Measurements from ENCODE around the gene IL20RB. TPM values are rescaled to one million over a fixed set of nuclear protein-coding genes. Genes with fewer than 3 reads are reported as not detected.

The IL20RB gene
- total and polyA plus RNA-seq, 2 of the 13 experiments (the other 11 are each of a cell fraction or from before 2014, with no cell fraction given), result 0.22 to 0.32 TPM

GRCh38 chr3:137013951-137014688 lies 56.3 kb downstream of the IL20RB start (continued):
- TF ChIP-seq ZMAT5 (CRISPR knock-in tag; IDR thresholded peaks at IDR 0.05; ENCODE audit: borderline replicate concordance, low read depth), result no peak
- no peak for TF ChIP-seq TIGD3 (CRISPR knock-in tag; IDR thresholded peaks at IDR 0.05; ENCODE audit: borderline replicate concordance)
- TF ChIP-seq ZNF501 (CRISPR knock-in tag; IDR thresholded peaks at IDR 0.05), result peak; percentile 76
- no peak for TF ChIP-seq TP53 (CRISPR knock-in tag; conservative IDR thresholded peaks at IDR 0.05)
- no peak for TF ChIP-seq EED (CRISPR knock-in tag; IDR thresholded peaks at IDR 0.05)
- TF ChIP-seq TAF15 (IDR thresholded peaks at IDR 0.05; ENCODE audit: low read depth, low read length, poor library complexity, severe bottlenecking), result no peak
- TF ChIP-seq HMGA1 (CRISPR knock-in tag; conservative IDR thresholded peaks at IDR 0.05), result no peak
- TF ChIP-seq CTCF (CRISPR knock-in tag; IDR thresholded peaks at IDR 0.05), result peak; percentile 94
- TF ChIP-seq ARNTL (CRISPR knock-in tag; IDR thresholded peaks at IDR 0.05), result 0 out of 2 replicates have a peak, but pooled peaks have one; percentile 39
- TF ChIP-seq ZNF556 (CRISPR knock-in tag; IDR thresholded peaks at IDR 0.05; ENCODE audit: borderline replicate concordance), result no peak; the same call in 1 of the 2 replicates
- TF ChIP-seq POLR2G (IDR thresholded peaks at IDR 0.05; ENCODE audit: low read depth, low read length), result peak; percentile 44; the same call in 1 of the 2 replicates
- TF ChIP-seq HDAC1 (CRISPR knock-in tag; IDR thresholded peaks at IDR 0.05), result peak; percentile 36; the same call in 1 of the 2 replicates
- TF ChIP-seq GATAD2A (CRISPR knock-in tag; IDR thresholded peaks at IDR 0.05), result no peak; the same call in 1 of the 2 replicates
- no peak for TF ChIP-seq NPAS2 (CRISPR knock-in tag; IDR thresholded peaks at IDR 0.05; ENCODE audit: borderline replicate concordance)
- TF ChIP-seq HNRNPUL1 (IDR thresholded peaks at IDR 0.05; ENCODE audit: low read depth, low read length), result no peak
- 0 out of 2 replicates have a peak, but pooled peaks have one; percentile 14 for TF ChIP-seq ZBTB7A (CRISPR knock-in tag; IDR thresholded peaks at IDR 0.05)
- no peak for TF ChIP-seq NCOA1 (CRISPR knock-in tag; IDR thresholded peaks at IDR 0.05)
- TF ChIP-seq ZNF382 (CRISPR knock-in tag; IDR thresholded peaks at IDR 0.05; ENCODE audit: borderline replicate concordance), result no peak
- no peak for TF ChIP-seq ZNF18 (CRISPR knock-in tag; IDR thresholded peaks at IDR 0.05; ENCODE audit: insufficient replicate concordance)
- TF ChIP-seq REL (CRISPR knock-in tag; conservative IDR thresholded peaks at IDR 0.05), result no peak
- TF ChIP-seq NR2F2 (IDR thresholded peaks at IDR 0.05; ENCODE audit: borderline replicate concordance, low read depth), result no peak
- TF ChIP-seq LCORL (IDR thresholded peaks at IDR 0.05), result no peak
- TF ChIP-seq LCORL (CRISPR knock-in tag; IDR thresholded peaks at IDR 0.05), result peak; percentile 49; the same call in 1 of the 2 replicates
- TF ChIP-seq ZNF124 (CRISPR knock-in tag; IDR thresholded peaks at IDR 0.05), result no peak

All from HepG2 (cell line).